Measurements from ENCODE around the gene EWSR1.

Gene EWSR1

DNA sequence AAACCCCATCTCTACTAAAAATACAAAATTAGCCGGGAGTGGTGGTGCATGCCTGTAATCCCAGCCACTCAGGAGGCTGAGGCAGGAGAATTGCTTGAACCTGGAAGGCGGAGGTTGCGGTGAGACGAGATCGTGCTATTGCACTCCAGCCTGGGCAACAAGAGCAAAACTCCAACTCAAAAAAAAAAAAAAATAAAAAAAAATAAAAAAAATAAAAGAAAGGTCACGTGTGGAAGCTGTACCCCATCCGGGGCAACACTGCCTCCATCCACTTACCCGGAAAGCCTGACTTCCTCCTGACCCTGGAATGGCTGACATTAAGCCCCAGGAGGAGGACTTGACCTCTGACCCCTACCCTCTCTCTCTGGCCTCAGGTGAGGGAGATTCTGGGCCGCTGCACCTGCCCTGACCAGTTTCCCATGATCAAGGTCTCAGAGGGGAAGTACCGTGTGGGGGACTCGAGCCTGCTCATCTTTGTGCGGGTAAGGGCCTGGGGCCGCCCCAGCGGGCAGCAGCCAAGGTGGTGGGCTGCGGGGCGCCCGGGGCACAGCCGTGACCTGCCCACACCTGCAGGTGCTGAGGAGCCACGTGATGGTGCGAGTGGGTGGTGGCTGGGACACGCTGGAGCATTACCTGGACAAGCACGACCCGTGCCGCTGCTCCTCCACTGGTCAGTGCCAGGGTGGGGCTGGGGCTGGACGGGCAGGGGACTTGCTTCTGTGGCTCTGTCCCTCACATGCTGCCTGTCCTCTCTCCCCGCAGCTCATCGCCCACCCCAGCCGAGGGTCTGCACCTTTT is 42.2 kb downstream of the EWSR1 start:
- H3K9me3 Mint-ChIP-seq: no peaks in the 10 kb centered on the region
- intact Hi-C loops (cut with micrococcal nuclease): loop anchor here (2.0 to 5.0 kb wide), 2 partner anchors 41 to 77 kb away; partner anchors contain the start of genes AP1B1 and EWSR1
- H3K27me3 Mint-ChIP-seq: peaks cover 29% of the 10 kb centered on the region
- peaks cover 86% of the 10 kb centered on the region for H3K4me1 Mint-ChIP-seq (ENCODE audit: low read depth)
- H3K36me3 Mint-ChIP-seq (ENCODE audit: low read depth): peaks cover 73% of the 10 kb centered on the region
- no peak overlapping the region for H3K4me3 Mint-ChIP-seq
- peak overlapping the region; percentile 82 for H3K27ac Mint-ChIP-seq

DNA sequence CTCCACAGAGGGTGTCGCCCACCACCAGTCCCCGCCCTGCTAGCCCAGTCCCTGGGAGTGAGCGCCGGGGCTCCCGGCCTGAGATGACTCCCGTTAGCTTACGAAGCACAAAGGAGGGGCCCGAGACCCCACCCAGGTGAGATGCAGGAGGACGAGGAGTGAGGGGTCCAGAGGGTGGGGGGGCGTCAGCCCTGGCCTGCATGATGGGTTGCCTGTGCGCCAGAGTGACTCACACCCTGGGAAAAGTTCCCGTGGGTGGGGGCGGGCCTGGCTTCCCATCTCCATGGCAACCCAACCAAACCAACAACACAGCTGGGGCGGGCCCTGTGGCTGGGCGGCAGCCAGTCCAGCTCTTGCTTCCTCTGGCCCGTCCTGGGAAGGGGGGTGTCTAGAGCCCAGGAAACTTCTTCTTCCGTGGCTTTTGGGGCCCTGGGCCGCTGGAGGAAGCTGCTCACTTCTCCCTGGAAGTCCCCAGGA is 42.8 kb downstream of the EWSR1 start:
- H3K4me3 Mint-ChIP-seq: peak overlapping the region; percentile 26
- H3K9me3 Mint-ChIP-seq: no peaks in the 10 kb centered on the region
- H3K4me1 Mint-ChIP-seq (ENCODE audit: low read depth): peaks cover 81% of the 10 kb centered on the region
- peak overlapping the region; percentile 82 for H3K27ac Mint-ChIP-seq
- H3K36me3 Mint-ChIP-seq (ENCODE audit: low read depth): peaks cover 73% of the 10 kb centered on the region
- peaks cover 27% of the 10 kb centered on the region for H3K27me3 Mint-ChIP-seq
- intact Hi-C loops (cut with micrococcal nuclease): loop anchor here (2.0 to 5.0 kb wide), 2 partner anchors 42 to 76 kb away; partner anchors contain the start of genes AP1B1 and EWSR1

DNA sequence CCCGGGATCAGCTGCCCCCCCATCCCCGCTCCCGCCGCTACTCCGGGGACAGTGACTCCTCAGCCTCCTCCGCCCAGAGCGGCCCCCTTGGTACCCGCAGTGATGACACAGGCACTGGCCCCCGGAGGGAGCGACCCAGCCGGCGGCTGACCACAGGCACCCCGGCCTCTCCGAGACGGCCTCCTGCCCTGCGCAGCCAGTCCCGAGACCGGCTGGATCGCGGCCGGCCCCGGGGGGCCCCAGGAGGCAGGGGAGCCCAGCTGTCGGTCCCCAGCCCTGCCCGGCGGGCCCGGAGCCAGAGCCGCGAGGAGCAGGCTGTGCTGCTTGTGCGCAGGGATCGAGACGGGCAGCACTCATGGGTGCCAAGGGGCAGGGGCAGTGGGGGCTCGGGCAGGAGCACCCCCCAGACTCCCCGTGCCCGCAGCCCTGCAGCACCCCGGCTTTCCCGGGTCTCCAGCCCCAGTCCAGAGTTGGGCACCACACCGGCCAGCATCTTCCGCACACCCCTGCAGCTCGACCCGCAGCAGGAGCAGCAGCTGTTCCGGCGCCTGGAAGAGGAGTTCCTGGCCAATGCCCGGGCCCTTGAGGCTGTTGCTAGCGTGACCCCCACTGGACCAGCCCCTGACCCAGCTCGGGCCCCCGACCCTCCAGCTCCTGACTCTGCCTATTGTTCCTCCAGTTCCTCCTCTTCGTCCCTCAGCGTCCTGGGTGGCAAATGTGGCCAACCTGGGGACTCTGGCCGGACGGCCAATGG is 43.6 kb downstream of the EWSR1 start:
- peak overlapping the region; percentile 82 for H3K27ac Mint-ChIP-seq
- H3K4me3 Mint-ChIP-seq: peak overlapping the region; percentile 26
- peaks cover 34% of the 10 kb centered on the region for H3K27me3 Mint-ChIP-seq
- H3K36me3 Mint-ChIP-seq (ENCODE audit: low read depth): peaks cover 75% of the 10 kb centered on the region
- H3K4me1 Mint-ChIP-seq (ENCODE audit: low read depth): peaks cover 84% of the 10 kb centered on the region
- no peaks in the 10 kb centered on the region for H3K9me3 Mint-ChIP-seq
- intact Hi-C loops (cut with micrococcal nuclease): loop anchor here (2.0 to 5.0 kb wide), 2 partner anchors 43 to 76 kb away; partner anchors contain the start of genes AP1B1 and EWSR1

DNA sequence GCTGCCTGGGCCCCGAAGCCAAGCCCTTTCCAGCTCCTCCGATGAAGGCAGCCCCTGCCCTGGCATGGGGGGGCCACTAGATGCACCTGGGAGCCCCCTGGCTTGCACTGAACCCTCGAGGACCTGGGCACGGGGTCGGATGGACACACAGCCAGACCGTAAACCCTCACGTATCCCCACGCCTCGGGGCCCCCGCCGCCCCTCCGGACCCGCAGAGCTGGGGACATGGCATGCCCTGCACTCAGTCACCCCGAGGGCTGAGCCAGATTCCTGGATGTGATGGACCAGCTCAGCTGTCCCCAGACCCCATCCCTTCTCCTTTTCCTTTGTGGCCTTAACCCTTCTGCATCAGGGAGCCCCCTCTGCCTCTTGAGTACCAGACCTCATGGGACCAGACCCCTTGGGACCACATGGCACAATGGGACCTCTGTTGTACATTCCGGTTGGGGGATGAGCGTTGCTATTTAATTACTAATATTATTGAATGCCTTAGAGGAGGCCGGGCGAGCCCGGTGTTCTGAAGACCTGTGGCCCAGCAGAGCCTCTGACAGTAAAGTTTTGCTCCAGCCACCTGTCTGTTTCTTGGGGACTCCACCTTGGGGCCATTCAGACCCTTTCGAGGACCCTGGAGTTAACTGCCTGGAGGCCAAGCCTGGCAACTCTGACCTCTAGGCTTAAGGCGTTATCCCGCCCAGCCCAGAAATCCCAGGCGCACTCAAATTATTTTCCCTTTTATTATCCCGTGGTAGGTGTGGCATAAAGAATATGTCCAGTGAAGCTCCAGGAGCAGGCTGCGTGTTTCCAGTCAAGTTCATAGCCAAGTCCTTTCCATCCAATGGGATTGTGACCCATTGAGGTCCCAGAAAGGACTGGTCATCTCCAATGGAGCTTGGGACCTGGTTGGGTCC is 44.4 kb downstream of the EWSR1 start:
- intact Hi-C loops (cut with micrococcal nuclease): loop anchor here (5.0 kb wide), 1 partner anchor 75 kb away; the partner anchor contains the start of gene AP1B1
- Mint-ChIP-seq H3K27me3 (peaks cover 43% of the 10 kb centered on the region), H3K4me3 (no peak overlapping the region), H3K9me3 (no peaks in the 10 kb centered on the region), H3K4me1 (ENCODE audit: low read depth) (peaks cover 88% of the 10 kb centered on the region), H3K27ac (peak overlapping the region; percentile 82), H3K36me3 (ENCODE audit: low read depth) (peaks cover 79% of the 10 kb centered on the region)

DNA sequence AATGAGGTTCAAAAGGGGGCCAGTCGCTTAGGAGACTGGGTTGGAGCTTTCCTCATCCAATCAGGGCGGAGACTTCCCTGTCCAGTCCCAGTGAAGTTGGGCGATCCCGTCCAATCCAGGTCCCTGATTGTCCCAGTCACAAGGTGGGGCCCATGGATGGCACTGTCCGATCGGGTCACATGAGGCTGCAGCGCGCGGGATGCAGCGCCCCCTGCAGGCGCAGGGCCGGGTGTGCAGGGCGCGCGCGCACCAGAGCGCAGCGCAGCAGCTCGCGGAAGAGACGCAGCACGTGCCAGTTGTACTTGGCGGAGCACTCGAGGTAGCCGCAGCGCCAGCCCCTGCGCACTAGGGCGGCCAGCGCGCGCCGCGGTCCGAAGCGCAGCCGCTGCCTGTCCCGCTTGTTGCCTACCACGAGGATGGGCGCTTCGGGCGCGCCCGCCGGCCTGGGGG is 45.1 kb downstream of the EWSR1 start:
- H3K9me3 Mint-ChIP-seq: no peaks in the 10 kb centered on the region
- peak overlapping the region; percentile 82 for H3K27ac Mint-ChIP-seq
- H3K36me3 Mint-ChIP-seq (ENCODE audit: low read depth): peaks cover 81% of the 10 kb centered on the region
- H3K4me1 Mint-ChIP-seq (ENCODE audit: low read depth): peaks cover 81% of the 10 kb centered on the region
- peaks cover 50% of the 10 kb centered on the region for H3K27me3 Mint-ChIP-seq
- intact Hi-C loops (cut with micrococcal nuclease): loop anchor here (5.0 kb wide), 1 partner anchor 74 kb away; the partner anchor contains the start of gene AP1B1
- H3K4me3 Mint-ChIP-seq: peak overlapping the region; percentile 37

DNA sequence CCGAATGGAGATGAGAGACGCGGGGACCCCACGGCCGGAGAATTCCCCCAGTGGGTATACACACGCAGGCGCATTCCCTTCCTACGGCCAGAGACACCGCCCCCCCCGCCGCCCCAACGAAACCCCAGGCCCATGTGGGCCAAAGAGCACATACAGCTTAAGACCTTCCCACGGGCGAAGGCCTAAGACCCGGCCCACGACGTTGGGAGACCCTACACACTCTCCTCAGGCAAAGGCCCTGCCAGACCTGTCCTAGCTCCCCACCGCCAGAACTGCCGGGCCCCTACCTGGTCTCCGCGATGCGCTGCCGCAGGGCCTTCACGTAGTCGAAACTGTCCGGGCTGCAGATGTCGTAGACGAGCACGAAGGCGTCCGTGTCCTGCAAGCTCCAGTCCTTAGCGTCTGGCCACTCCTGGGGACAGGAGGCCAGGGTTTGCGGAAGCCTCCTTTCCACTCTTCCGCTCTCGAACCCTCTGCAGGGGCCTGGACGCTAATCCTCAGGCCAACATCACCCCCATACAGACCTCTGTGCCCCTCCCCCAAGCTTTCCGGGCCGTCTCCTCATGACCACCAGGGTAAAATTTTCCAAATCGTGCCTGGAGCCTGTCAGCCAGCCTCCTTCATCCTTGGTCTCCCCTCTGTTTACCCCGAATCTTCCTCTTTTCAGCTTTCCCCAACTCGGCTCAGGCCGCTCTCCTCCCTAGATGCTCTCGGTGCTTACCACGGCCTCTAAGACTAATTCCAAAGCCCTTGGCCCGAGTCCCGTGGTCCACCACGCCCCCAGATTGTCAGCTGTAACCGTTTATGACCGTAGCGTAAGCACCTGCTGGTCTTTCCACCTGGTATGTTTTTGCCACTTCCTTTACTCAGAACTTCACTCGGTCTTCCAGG is 45.8 kb downstream of the EWSR1 start:
- intact Hi-C loops (cut with micrococcal nuclease): loop anchor here (5.0 kb wide), 1 partner anchor 73 kb away; the partner anchor contains the start of gene AP1B1
- peak overlapping the region; percentile 82 for H3K27ac Mint-ChIP-seq
- H3K27me3 Mint-ChIP-seq: peaks cover 54% of the 10 kb centered on the region
- no peaks in the 10 kb centered on the region for H3K9me3 Mint-ChIP-seq
- H3K36me3 Mint-ChIP-seq (ENCODE audit: low read depth): peaks cover 81% of the 10 kb centered on the region
- H3K4me3 Mint-ChIP-seq: peak overlapping the region; percentile 64
- peaks cover 75% of the 10 kb centered on the region for H3K4me1 Mint-ChIP-seq (ENCODE audit: low read depth)

DNA sequence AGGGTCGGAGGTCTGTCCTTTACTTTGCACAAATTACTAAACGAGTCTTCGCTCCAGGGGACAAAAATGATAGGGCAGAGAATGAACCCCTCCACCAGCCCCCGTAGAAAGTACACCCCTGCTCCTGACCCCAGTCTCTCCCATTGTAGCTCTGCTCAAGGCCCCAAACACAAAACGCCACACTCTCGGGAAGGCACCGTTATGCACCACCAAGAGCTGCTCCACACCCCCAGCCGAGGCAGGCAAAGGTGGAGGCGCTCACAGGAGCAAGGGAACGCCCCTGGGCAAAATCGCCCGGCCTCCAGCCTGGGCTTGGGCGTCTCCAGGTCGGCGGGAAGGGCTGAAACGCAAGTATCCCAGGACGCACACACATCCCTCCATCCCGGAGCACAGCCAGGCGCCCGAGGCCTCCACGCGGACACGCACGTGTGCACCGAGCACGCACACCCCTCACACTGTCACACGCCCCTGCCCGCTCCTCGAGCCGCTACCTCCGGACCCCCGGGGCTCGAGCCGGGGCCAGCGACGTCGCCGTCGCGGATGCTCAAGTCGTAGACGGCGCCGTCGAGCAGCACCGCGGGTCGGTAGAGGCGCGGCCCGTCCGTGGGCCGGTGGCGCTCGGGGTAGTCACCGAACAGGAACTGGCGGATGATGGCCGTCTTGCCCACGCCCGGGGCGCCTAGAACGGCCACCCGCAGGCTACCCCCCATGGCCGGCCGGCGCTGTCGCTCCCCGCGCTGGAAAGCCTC is 46.6 kb downstream of the EWSR1 start:
- H3K27ac Mint-ChIP-seq: peak overlapping the region; percentile 82
- intact Hi-C loops (cut with micrococcal nuclease): loop anchor here (5.0 kb wide), 1 partner anchor 73 kb away; the partner anchor contains the start of gene AP1B1
- peak overlapping the region; percentile 64 for H3K4me3 Mint-ChIP-seq
- H3K36me3 Mint-ChIP-seq (ENCODE audit: low read depth): peaks cover 79% of the 10 kb centered on the region
- peaks cover 54% of the 10 kb centered on the region for H3K27me3 Mint-ChIP-seq
- no peaks in the 10 kb centered on the region for H3K9me3 Mint-ChIP-seq
- H3K4me1 Mint-ChIP-seq (ENCODE audit: low read depth): peaks cover 66% of the 10 kb centered on the region

DNA sequence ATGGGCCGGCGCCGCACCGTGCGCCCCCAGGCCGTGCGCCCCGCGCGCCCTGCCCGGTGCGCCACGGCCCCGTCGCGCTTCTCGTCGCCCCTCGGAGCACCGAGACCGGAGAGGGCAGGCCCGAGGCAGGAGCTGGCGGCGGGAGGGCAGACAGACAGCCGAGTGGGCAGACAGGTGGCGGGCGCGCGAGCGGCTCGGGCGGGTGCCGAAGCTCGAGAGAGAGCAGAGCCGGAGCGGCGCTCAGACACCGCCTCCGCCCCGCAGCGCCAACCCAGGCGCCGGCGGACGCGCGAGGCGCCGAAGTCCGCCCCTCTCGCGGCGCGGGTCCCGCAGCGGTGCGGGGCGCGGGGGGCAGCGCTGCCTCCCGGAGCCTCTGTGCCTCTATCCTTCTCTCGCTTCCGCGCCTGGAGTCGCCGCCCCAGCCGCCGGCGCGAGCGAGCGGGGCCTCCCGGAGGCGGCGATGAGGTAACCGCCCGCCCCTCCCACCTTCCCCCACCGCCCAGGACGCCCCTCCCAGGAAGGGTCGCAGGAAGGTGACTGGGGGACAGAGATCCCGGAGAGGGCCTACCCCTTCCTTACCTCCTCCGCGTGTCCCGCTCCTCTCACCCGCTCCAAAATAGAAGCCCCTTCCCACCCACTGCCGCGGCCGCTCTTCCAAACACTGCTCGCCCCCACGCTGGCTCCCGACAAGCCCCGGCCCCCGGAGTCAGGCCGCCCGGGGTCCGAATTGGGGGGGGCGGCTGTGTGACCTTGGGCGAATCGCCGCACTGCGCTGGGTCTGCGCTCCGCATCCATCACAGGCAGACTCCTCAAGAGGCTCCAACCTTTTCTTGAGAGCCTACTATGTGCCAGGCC is 47.4 kb downstream of the EWSR1 start, which contains the start of gene RASL10A:
RASL10A (minus strand) TSS at position 412 of the 855 bp plus-strand sequence. CDS start 451 bp downstream, outside the sequence.
- Mint-ChIP-seq H3K36me3 (ENCODE audit: low read depth) (peaks cover 75% of the 10 kb centered on the region), H3K9me3 (no peaks in the 10 kb centered on the region), H3K27me3 (peaks cover 54% of the 10 kb centered on the region), H3K4me3 (peak within 1 kb of the TSS; percentile 64), H3K27ac (peak within 1 kb of the TSS; percentile 82), H3K4me1 (ENCODE audit: low read depth) (peaks cover 58% of the 10 kb centered on the region)
- intact Hi-C loops (cut with micrococcal nuclease): no loop called here

DNA sequence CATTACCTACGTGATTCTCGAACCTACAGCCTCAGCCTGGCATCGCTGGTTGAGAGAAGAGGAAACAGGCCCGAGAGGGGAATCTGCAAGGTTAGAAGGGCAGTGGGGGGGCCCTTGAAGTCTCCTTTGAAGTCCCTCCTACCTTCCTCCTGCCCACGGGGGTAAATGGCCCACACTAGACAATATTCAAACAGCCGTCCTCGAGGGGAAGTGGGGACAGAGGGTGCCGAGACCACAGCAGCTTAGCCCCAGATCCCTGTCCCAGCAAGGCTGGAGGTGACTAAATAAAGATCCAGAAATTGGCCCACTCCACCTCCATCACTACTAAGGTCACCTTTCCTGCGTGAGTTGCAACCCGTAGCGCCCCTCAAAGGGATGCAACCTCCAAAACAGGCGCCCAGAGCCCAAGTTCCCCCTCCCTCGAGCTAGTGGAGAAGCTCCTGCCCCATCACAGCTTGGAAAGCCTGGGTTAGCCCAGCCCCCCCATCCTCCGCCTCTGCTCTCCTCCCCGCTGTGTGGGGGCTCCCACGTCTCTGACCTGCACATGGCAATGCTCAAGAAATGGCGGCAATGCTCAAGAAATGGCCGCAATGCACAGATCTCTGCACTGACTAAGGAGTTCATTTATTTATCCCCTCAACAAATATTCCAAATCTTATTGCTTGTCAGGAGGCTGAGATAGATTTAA is 48.2 kb downstream of the EWSR1 start:
- peaks cover 74% of the 10 kb centered on the region for H3K36me3 Mint-ChIP-seq (ENCODE audit: low read depth)
- peaks cover 54% of the 10 kb centered on the region for H3K27me3 Mint-ChIP-seq
- no peaks in the 10 kb centered on the region for H3K9me3 Mint-ChIP-seq
- intact Hi-C loops (cut with micrococcal nuclease): no loop called here
- peaks cover 50% of the 10 kb centered on the region for H3K4me1 Mint-ChIP-seq (ENCODE audit: low read depth)
- no peak overlapping the region for H3K27ac Mint-ChIP-seq
- H3K4me3 Mint-ChIP-seq: peak overlapping the region; percentile 40

DNA sequence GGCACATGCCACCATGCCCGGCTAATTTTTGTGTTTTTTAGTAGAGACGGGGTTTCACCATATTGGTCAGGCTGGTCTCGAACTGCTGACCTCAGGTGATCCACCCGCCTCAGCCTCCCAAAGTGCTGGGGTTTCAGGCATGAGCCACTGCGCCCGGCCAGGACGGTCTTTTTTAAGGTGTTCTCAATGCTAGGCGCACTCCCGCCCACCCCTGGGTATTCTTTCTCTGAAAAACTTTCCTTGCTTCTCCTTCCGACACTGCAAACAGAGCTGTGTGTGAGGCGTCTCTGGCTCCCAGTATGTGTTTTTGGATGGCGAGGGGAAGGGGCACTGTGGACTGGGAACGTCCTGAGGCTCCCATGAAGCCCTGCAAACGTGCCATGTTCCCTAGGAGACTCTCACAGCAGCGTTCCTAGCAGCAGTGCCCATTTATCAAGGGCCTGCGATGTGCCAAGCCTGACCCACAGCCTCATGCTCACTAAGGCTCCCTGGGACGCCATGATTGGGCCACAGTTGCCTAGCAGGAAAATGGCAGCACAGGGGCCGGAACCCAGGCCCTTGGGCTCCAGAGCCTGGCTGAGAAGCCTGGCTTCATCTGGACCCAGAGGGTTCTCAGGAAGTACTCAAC is 49.9 kb downstream of the EWSR1 start:
- Mint-ChIP-seq H3K27me3 (peaks cover 50% of the 10 kb centered on the region), H3K4me1 (ENCODE audit: low read depth) (peaks cover 36% of the 10 kb centered on the region), H3K36me3 (ENCODE audit: low read depth) (peaks cover 76% of the 10 kb centered on the region), H3K27ac (no peak overlapping the region), H3K4me3 (no peak overlapping the region), H3K9me3 (no peaks in the 10 kb centered on the region)
- intact Hi-C loops (cut with micrococcal nuclease): no loop called here

Data from dendritic cell treated with granulocyte-macrophage colony-stimulating factor and Interleukin-4, amounts not matched to agents 40 ng/mL and 50 ng/mL, for 4 days (primary cell).